CD4-positive, alpha-beta T cell treated with Interferon alpha-2 for 1 hour (primary cell): Measurements from ENCODE around the gene MORF4L1.
"Not testable (repeated sequence)": the region's sequence is repeated elsewhere in the genome, so short reads cannot be mapped to it uniquely, and the experiment has no call there.

Experiments used
- DNase-seq, 2 donors: peaks; one replicate each; pipeline ENCODE4 v3.0.0-alpha.2; 2020 to 2022

Gene MORF4L1

GRCh38 chr15:78859971-78860719, 12.5 kb upstream of the MORF4L1 start:
- DNase-seq = peak; percentile 65 to 75

GRCh38 chr15:78865585-78865984, 7.1 kb upstream of the MORF4L1 start:
- DNase-seq = not testable (repeated sequence)

- not testable (repeated sequence) for DNase-seq
These were observed 6.7 kb upstream of the MORF4L1 start for GRCh38 chr15:78866031-78866430.

GRCh38 chr15:78866803-78867202, 5.9 kb upstream of the MORF4L1 start:
- no peak for DNase-seq

GRCh38 chr15:78868366-78868765, 4.3 kb upstream of the MORF4L1 start:
- no peak for DNase-seq

- not testable (repeated sequence) for DNase-seq
These were observed 1.1 kb upstream of the MORF4L1 start for GRCh38 chr15:78871483-78872127.

- peak; percentile 91 to 93 for DNase-seq
These were observed 492 bp downstream of the MORF4L1 start for GRCh38 chr15:78872972-78873792.

- DNase-seq = peak; percentile 64 to 70
These were observed 1.4 kb downstream of the MORF4L1 start for GRCh38 chr15:78873793-78874765.

- peak in 1 of 2 donors; percentile 21 for DNase-seq
These were observed 2.6 kb downstream of the MORF4L1 start for GRCh38 chr15:78875107-78875914.

GRCh38 chr15:78876954-78877353, 4.3 kb downstream of the MORF4L1 start:
- DNase-seq = not testable (repeated sequence)

- DNase-seq = no peak
These were observed 5.7 kb downstream of the MORF4L1 start for GRCh38 chr15:78878356-78878755.

GRCh38 chr15:78879517-78880241, 7.0 kb downstream of the MORF4L1 start:
- DNase-seq = no peak

- DNase-seq = no peak
These were observed 7.5 kb downstream of the MORF4L1 start for GRCh38 chr15:78880242-78880533.

GRCh38 chr15:78880813-78881212, 8.1 kb downstream of the MORF4L1 start:
- DNase-seq = no peak

GRCh38 chr15:78881681-78882080, 9.0 kb downstream of the MORF4L1 start:
- no peak for DNase-seq

GRCh38 chr15:78889000-78889399, 16.3 kb downstream of the MORF4L1 start:
- no peak for DNase-seq

- DNase-seq = no peak
These were observed 20.8 kb downstream of the MORF4L1 start for GRCh38 chr15:78893538-78893937.

GRCh38 chr15:78895471-78895870, 22.8 kb downstream of the MORF4L1 start:
- no peak for DNase-seq

GRCh38 chr15:78898540-78898939, 25.9 kb downstream of the MORF4L1 start:
- DNase-seq = no peak

- not testable (repeated sequence) for DNase-seq
These were observed 28.3 kb downstream of the MORF4L1 start for GRCh38 chr15:78900819-78901533.
